HL-60 (cell line): ENCODE data around the gene QSOX1.

ENCODE experiments used
- POLR2AphosphoS5 ChIP-seq: IDR thresholded peaks from 2 replicates; pipeline ENCODE4 v1.6.1; 2012; ENCODE audit warnings: low read depth
- TF ChIP-seq, protein P1 (sequence below): IDR thresholded peaks from 2 replicates; pipeline ENCODE4 v1.6.1; 2012; ENCODE audit warnings: low read depth; ENCODE audit not compliant: insufficient replicate concordance
- TF ChIP-seq, protein P2 (sequence below): IDR thresholded peaks from one replicate; pipeline ENCODE4 v1.5.1; 2011; ENCODE audit warnings: low read length, control low read depth, inconsistent platforms; ENCODE audit not compliant: insufficient read depth

DNA sequence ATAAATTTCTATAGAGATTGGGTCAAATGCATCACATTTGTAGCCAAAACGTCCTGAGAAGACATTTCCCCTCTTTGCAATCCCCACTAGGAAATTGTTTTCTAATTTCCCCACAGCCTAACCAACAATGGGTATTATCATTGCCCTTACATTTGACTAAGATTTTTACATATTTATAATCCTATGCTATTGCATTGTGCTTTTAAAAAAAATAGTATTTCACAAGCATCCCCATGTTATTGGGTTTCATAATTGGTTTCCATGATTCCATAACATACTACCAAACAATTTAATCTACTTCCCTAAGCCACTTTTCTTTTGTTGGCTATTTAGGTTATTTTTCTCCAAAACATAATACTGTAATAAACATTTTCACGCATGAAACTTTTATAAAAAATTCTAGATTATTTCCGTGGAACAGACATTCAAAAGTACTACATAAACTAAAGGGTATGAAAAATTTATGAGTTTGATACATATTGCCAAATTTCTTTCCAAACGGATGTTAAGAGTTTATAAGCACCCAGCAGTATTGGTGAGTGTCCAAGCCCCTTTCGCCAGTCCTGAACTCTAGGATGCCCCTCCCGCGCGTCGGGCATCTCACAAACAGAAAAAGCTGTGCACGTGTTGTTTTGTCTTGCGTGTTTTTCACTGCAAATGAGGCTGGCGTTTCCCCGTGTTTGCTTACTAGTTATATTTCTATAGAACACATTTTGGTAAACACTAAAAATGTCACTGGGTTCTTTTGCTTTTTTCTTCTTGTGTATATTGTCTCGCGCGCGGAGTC lies 73.4 kb downstream of the QSOX1 start:
- TF ChIP-seq, protein P1, sequence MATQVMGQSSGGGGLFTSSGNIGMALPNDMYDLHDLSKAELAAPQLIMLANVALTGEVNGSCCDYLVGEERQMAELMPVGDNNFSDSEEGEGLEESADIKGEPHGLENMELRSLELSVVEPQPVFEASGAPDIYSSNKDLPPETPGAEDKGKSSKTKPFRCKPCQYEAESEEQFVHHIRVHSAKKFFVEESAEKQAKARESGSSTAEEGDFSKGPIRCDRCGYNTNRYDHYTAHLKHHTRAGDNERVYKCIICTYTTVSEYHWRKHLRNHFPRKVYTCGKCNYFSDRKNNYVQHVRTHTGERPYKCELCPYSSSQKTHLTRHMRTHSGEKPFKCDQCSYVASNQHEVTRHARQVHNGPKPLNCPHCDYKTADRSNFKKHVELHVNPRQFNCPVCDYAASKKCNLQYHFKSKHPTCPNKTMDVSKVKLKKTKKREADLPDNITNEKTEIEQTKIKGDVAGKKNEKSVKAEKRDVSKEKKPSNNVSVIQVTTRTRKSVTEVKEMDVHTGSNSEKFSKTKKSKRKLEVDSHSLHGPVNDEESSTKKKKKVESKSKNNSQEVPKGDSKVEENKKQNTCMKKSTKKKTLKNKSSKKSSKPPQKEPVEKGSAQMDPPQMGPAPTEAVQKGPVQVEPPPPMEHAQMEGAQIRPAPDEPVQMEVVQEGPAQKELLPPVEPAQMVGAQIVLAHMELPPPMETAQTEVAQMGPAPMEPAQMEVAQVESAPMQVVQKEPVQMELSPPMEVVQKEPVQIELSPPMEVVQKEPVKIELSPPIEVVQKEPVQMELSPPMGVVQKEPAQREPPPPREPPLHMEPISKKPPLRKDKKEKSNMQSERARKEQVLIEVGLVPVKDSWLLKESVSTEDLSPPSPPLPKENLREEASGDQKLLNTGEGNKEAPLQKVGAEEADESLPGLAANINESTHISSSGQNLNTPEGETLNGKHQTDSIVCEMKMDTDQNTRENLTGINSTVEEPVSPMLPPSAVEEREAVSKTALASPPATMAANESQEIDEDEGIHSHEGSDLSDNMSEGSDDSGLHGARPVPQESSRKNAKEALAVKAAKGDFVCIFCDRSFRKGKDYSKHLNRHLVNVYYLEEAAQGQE = no peak
- TF ChIP-seq POLR2AphosphoS5 = no peak
- TF ChIP-seq, protein P2, sequence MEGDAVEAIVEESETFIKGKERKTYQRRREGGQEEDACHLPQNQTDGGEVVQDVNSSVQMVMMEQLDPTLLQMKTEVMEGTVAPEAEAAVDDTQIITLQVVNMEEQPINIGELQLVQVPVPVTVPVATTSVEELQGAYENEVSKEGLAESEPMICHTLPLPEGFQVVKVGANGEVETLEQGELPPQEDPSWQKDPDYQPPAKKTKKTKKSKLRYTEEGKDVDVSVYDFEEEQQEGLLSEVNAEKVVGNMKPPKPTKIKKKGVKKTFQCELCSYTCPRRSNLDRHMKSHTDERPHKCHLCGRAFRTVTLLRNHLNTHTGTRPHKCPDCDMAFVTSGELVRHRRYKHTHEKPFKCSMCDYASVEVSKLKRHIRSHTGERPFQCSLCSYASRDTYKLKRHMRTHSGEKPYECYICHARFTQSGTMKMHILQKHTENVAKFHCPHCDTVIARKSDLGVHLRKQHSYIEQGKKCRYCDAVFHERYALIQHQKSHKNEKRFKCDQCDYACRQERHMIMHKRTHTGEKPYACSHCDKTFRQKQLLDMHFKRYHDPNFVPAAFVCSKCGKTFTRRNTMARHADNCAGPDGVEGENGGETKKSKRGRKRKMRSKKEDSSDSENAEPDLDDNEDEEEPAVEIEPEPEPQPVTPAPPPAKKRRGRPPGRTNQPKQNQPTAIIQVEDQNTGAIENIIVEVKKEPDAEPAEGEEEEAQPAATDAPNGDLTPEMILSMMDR = no peak
